HEK293 (cell line): ENCODE data around the gene PRPF38A.

Source experiments
- SP2 ChIP-seq: fragments of 450-650 bp; formaldehyde crosslinking; IDR thresholded peaks from 2 replicates; pipeline ENCODE4 v1.5.1; 2016; ENCODE audit warnings: missing biosample characterization, missing genetic modification characterization
- TCF7L2 ChIP-seq: IDR thresholded peaks from 2 replicates; pipeline ENCODE4 v1.6.1; 2011; ENCODE audit warnings: low read depth, mild to moderate bottlenecking, inconsistent platforms, low read length, moderate library complexity, borderline replicate concordance
- ZNF335 ChIP-seq: fragments of 450-650 bp; formaldehyde crosslinking; conservative IDR thresholded peaks from 2 replicates; pipeline ENCODE4 v1.5.1; 2016; ENCODE audit warnings: missing biosample characterization, missing genetic modification characterization
- TF ChIP-seq, protein P1 (sequence below): sonication (generic); formaldehyde crosslinking; IDR thresholded peaks from 2 replicates; pipeline ENCODE4 v1.8.1; 2022; ENCODE audit warnings: mild to moderate bottlenecking, moderate library complexity, missing genetic modification reagents

DNA sequence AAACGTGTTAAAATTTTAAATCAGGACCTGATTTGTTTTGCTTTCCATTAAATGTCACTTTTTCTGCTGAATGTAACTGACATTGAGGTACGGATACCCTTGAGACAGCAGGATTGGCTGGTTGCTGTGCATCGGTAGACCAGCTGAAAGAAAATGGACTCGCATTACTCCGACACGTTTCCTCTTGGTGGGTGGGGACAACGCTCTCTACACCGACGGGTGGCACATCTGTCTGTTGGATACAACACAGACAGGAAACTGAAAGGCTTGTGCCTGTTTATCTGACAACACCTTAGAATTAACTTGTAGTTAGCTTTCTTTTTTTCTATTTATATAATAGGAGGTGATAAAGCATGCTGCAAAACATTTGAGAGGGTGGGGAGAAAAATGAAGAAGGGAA is 19.4 kb downstream of the PRPF38A start:
- no peak for TF ChIP-seq SP2 (tag by site-specific recombination)
- TF ChIP-seq, protein P1, sequence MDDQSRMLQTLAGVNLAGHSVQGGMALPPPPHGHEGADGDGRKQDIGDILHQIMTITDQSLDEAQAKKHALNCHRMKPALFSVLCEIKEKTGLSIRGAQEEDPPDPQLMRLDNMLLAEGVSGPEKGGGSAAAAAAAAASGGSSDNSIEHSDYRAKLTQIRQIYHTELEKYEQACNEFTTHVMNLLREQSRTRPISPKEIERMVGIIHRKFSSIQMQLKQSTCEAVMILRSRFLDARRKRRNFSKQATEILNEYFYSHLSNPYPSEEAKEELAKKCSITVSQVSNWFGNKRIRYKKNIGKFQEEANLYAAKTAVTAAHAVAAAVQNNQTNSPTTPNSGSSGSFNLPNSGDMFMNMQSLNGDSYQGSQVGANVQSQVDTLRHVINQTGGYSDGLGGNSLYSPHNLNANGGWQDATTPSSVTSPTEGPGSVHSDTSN, result no peak
- TF ChIP-seq ZNF335, result no peak
- no peak for TF ChIP-seq TCF7L2
